ENCODE data around the gene SORCS1.
"Not testable (repeated sequence)": the region's sequence is repeated elsewhere in the genome, so short reads cannot be mapped to it uniquely, and the experiment has no call there.

Gene SORCS1

GRCh38 chr10:107037192-107038122, 127.0 kb downstream of the SORCS1 start:
- no peak for DNase-seq

GRCh38 chr10:107033799-107034422, 130.6 kb downstream of the SORCS1 start:
- no peak for DNase-seq

DNA sequence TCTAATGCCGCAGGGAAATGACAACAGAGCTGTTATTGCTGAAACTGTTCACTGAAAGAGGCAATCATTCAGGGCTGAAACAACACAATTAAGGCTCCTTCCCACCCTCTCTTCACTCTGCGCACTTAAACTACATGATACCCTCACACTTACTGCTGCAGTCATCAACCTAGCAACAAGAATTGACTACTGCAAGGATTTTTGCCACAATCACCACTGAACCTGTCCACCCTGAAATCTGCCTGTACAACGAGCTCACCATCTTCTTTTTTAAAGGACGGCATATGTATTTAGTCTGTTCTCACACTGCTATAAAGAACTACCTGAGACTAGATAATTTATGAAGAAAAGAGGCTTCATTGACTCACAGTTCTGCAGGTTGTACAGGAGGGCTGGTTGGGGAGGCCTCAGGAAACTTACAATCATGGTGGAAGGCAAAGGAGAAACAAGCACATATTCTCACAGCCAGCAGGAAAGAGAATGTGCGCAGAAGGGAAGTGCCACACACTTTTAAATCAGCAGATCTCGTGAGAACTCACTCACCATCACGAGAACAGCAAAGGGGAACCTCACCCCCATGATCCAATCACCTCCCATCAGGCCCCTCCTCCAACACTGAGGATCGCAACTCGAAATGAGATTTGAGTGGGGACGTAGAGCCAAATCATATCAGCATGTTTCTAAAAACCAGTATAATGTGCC, 131.7 kb downstream of the SORCS1 start:
- no peak for DNase-seq

DNA sequence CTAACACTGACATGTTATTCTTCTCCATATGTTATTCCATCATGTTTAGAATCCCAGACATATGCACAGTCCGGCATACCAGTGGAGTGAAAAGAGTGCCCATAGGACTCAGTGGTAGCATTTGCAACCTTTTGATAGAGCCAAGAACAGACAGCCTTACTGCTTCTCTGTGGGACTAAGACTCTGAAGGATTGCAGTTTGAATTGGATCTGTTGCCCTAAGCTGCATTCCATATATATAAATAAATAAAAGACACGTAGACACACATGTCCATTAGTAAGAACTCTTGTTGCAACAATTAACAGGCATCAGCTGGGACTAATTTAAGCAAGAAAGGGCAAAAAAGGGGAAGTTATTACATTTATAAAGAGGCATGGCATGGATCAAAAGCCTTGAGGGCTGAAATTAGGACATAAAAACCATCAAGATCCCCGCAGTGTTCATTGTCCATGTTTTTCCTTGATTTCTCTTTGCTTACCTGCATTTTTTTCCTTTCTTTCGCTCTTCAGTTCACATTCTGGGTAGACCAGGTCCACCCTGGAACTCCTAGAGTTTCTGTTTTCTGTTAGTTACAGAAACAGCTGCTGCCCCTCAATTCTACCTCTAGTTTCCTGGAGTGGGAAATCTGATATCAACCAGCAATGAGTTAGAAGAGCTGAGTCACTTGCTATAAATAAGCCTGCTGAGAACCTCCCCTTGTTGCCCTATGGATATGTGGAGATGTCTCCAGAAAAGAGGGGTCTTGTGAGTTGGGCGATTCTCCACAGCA, 132.4 kb downstream of the SORCS1 start:
- DNase-seq, result no peak

- DNase-seq, result no peak
These were observed 136.3 kb downstream of the SORCS1 start for GRCh38 chr10:107028236-107028635.

- no peak for DNase-seq
These were observed 138.8 kb downstream of the SORCS1 start for GRCh38 chr10:107025676-107026075.

DNA sequence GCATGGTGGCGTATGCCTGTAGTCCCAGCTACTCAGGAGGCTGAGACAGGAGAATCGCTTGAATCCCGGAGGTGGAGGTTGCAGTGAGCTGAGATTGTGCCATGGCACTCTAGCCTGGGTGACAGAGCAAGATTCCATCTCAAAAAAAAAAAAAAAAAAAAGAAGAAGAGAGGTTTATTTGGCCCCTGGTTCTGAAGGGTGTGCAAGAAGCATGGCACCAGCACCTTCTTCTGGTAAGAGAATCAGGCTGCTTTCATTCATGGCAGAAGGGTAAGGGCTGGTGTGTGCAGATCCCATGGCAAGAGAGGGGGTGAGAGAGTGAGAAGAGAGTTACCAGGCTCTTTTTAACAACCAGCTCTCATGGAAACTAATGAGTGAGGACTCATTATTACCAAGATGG, 140.5 kb downstream of the SORCS1 start:
- not testable (repeated sequence) for DNase-seq

DNA sequence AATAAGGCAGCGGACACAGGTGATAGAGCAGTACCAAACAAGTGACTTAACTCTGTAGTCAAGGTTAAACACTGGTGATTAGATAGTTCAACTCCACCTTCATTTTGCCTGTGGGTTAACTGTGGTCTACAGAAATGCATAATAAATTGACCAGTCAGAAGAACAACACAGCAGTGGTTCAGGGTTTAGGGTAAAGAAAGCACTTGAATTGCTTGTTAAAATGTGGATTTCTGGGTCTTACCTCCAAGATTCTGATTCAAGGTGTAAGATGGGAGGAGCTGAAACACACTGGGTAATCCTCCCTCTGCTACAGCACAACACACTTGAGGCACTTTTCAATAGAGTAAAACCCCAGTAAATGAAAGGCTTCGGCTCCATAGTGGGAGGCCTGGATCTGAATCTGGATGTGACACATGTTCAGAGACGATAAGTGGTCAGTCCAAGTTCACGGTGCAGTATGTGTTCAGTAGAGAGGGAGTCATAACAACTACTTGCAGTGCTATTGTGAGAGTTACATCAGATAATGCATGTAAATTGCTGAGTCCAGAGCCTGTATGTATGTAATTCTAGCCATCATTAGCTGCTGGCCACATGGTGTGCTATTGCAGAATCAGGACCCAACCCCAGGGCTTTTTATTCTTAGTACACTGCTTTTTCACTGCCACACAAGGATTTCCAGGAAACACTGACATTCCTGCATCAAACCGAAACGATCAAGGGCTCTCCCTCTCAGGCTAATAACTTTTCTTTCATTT, 141.7 kb downstream of the SORCS1 start:
- DNase-seq, result no peak

DNA sequence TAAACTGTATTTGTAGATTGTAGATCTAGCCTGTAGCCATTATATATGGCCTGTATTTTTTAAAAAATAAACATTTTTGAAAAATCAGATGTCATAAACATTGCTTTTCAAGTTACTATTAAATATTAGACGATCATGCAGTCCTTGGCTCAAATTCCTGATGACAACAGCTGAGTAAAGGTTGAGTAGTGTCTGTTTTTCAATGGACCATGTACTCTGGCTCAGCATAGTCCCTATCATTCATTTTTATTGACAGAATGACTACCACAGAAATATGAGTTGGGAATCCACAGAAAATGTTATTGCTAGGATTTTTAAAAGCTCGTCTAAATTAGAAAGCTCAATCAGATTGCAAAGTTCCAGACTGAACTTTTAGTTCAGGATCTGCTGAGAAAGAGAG, 145.4 kb downstream of the SORCS1 start:
- DNase-seq, result no peak

DNA sequence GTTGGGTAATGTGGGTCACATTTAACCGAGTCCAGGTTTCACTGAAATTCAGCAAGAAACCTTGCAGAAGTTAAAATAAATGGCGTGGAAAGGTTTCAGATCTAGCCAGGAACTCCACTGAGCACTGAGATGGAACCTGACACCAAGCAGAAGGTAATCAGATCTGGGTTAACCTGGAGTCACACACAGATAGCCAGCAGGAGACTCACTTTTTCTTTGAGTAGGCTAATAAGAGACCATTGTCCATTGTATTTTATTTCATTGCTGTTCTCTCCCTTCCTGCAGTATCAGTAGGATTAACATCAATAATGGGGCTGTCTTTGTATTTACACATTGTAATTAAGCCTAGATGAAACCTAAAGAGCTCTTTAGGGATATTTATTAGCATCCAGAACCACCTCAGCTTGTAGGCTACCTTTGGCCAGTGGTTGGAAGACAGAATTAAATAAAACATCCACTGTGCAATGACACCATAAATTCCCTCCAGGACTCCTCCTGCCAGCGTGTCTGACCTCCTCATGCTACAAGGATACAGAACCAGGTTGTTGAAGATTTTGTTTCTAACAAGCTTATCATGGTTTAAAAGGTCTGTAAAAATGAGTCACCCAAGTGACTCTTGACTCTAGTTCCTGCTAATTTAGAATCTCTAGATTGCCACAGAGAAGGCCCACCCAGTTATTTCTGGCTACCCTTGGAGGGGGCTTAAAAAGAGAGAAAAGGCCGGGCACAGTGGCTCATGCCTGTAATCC, 151.1 kb downstream of the SORCS1 start:
- no peak for DNase-seq

DNA sequence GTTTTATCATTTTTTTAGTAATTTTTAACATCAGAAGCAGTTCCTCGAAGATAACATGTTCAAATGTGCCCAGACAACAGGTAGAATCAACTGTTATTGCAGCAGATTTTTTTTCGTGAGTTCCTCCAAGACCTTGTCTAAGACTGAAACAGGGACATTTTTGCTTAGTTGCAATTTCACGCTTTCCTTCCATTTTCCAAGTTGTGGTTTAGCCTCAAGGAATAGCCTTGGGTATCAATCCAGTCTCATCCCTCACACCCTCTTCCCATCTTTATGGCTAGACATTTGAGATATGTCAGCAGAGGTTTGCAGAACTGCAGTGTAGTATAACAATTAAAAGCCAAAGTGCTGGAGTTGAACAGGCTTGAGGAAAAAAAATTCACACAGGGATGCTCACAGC, 152.5 kb downstream of the SORCS1 start:
- DNase-seq, result no peak

GRCh38 chr10:107011105-107011504, 153.4 kb downstream of the SORCS1 start:
- no peak for DNase-seq

DNA sequence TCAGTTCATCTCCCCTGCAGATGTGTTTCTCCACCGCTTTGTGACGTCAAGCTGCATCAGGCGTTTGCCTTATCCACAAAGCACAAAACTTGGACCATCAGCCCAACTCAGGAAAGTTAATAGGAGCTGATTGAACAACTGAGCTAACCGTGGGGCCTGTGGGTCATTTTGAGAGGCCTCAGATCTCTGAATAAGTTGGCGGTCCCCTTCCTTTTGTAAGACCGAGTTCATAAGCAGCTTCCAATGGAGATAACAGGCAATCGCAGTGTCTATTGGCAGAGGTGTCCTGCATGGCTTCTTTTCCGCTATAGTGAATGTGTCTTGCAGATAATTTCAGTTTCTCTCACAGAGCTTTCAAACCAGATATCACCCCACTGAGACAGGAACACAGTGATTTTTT, 154.0 kb downstream of the SORCS1 start:
- no peak for DNase-seq

- DNase-seq, result no peak
These were observed 160.1 kb downstream of the SORCS1 start for GRCh38 chr10:107004362-107004761.

- no peak for DNase-seq
These were observed 162.4 kb downstream of the SORCS1 start for GRCh38 chr10:107002068-107002467.

- no peak for DNase-seq
These were observed 165.3 kb downstream of the SORCS1 start for GRCh38 chr10:106999118-106999707.

DNA sequence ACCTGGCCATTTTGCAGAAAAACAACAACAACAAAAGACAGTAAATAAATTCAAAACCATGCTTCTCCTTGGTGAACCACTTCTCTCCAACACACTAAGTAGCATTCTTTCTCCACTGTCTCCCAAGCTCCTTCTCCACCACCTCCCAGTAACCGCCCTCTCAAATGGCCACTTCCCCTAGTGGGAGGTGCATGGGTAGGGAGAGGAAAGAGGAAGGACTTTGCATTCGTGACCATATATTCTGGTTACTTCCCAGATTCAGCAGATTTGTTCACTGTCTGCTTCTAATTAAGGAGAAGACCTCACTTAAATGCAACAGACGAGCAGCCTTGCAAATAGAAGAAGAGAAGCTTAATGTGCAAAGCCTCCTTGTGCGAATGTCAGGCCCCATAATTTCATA, 166.8 kb downstream of the SORCS1 start:
- DNase-seq, result no peak

DNA sequence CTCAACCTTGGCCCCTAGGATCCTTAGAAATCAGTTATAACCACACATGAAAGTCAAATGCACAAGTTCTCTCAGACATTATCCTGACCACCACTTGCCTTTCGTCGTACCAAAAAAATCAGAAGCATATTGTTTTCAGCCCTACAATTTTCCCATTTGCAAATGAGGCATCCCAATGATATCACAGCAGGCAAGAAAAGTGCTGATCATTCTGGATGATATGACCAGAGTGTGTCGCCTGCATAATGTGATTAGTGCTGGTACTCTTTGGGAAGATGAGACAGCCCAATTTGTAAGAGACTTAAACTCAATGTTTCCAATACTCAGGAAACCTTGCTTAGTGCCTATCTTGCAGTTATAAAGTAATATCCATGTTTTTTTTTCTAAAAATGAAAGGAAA, 168.0 kb downstream of the SORCS1 start:
- no peak for DNase-seq

GRCh38 chr10:106992055-106992454, 172.5 kb downstream of the SORCS1 start:
- no peak for DNase-seq

DNA sequence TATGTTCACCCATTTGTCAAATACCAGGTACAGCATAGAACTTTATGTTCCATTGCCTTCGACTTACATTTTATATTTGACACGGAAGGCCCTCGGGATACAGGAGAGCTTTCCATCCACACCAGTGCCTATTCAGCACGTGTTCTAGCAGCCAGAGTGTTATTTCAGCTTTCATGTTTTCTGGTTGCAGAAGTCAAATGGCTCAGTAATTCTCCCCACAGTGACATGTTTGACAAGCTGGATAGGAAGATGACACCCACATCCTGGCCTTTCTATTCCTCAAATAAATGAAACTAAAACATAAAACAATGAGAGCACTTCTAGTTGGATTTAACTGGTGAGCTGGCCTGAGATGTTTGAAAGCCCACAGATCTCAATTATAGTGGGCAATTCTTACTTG, 173.4 kb downstream of the SORCS1 start:
- DNase-seq, result no peak

- no peak for DNase-seq
These were observed 177.1 kb downstream of the SORCS1 start for GRCh38 chr10:106987362-106987761.
